ENCODE results near the gene EARS2.
A peak's percentile ranks its signal among the peaks of the same experiment; 100 is the strongest.

EARS2 gene

GRCh38 chr16:23479138-23479537 is 78.0 kb downstream of the EARS2 start:
- no peak for DNase-seq (ENCODE audit: insufficient read length, low spot score)
- no peak for FAIRE-seq
- no peak for TF ChIP-seq SPI1 (IDR thresholded peaks at IDR 0.05; ENCODE audit: low read depth, low read length)
- TF ChIP-seq POLR2A (IDR thresholded peaks at IDR 0.05; ENCODE audit: low read depth, low read length): no peak
- TF ChIP-seq TAF1 (IDR thresholded peaks at IDR 0.05; ENCODE audit: low read depth, low read length): no peak
- TF ChIP-seq POU2F2 (IDR thresholded peaks at IDR 0.05; ENCODE audit: low read depth, low read length): no peak
- TF ChIP-seq POLR2AphosphoS5 (IDR thresholded peaks at IDR 0.05; ENCODE audit: low read depth, low read length): no peak; the same call in 1 of the 2 replicates
- TF ChIP-seq PAX5 (IDR thresholded peaks at IDR 0.05; ENCODE audit: insufficient read depth, low read length, severe bottlenecking): no peak

- DNase-seq (ENCODE audit: insufficient read length, low spot score) (no peak), FAIRE-seq (no peak)
- no peak for TF ChIP-seq TAF1 (IDR thresholded peaks at IDR 0.05; ENCODE audit: low read depth, low read length)
- TF ChIP-seq POLR2AphosphoS5 (IDR thresholded peaks at IDR 0.05; ENCODE audit: low read depth, low read length): 0 out of 2 replicates have a peak, but pooled peaks have one; percentile 6
Measured at GRCh38 chr16:23478566-23478965, 78.6 kb downstream of the EARS2 start.

- TF ChIP-seq POLR2AphosphoS5 (IDR thresholded peaks at IDR 0.05; ENCODE audit: low read depth, low read length): no peak
- TF ChIP-seq POU2F2 (IDR thresholded peaks at IDR 0.05; ENCODE audit: low read depth, low read length): no peak
- no peak for TF ChIP-seq TAF1 (IDR thresholded peaks at IDR 0.05; ENCODE audit: low read depth, low read length)
- no peak for TF ChIP-seq POLR2A (IDR thresholded peaks at IDR 0.05; ENCODE audit: low read depth, low read length)
- no peak for TF ChIP-seq SPI1 (IDR thresholded peaks at IDR 0.05; ENCODE audit: low read depth, low read length)
- TF ChIP-seq PAX5 (IDR thresholded peaks at IDR 0.05; ENCODE audit: insufficient read depth, low read length, severe bottlenecking): no peak
- FAIRE-seq (no peak), DNase-seq (ENCODE audit: insufficient read length, low spot score) (no peak)
Measured at GRCh38 chr16:23476289-23476688, 80.9 kb downstream of the EARS2 start.
